ENCODE measurements around the gene KIF3B. TPM values are rescaled to one million over a fixed set of nuclear protein-coding genes. Genes with fewer than 3 reads are reported as not detected.
"Not testable (repeated sequence)": the region's sequence is repeated elsewhere in the genome, so short reads cannot be mapped to it uniquely, and the experiment has no call there.

The KIF3B gene
- total RNA-seq: 31.6 and 34.3 TPM in 2 replicates

DNA sequence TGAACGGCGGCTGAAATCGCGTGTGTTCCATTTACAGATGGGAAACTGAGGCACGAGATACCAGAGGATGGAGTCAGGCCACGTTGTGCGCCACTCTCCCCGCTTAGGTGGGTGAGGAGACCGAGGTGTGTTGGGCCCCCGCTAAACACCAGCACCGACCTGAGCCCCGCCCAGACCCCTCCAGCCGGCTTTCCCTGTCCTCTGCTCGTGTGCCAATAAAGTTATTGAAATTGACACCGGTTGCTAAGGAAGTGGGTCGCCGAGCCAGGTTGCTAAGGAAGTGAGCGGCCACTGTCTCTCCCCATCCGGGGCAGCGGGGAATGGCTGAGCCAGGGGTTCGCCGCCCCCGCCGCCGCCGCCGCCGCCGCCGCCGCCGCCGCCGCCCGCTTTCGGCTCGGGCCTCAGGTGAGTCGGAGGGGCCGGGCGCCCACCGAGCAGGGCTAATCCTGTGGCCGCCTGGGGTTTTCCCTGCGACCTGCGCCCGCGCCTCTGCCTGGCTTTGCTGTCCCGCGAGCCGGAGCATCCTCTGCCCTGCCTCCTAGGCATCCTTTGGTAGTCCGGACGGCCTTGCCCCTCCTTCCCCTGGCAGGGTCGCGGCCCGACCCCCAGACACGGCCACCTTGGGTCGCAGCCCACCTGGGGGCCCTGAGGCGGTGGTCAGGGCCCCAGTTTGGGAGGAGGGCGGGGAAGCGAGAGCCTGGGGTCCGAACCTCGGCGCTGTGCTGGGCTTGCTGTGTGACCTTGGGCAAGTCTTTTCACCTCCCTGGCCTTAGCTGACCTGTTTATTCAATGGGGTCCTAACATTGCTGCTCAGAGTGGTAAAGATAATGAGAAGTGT lies at the start of gene KIF3B:
KIF3B (plus strand) TSS at position 291 of the 838 bp plus-strand sequence. CDS start 32,127 bp downstream, outside the sequence.
- DNase-seq (ENCODE audit: low read depth, low spot score): peak; percentile 58

GRCh38 chr20:32227744-32228688 lies 49.4 kb upstream of the KIF3B start:
- DNase-seq (ENCODE audit: low read depth, low spot score): no peak

- no peak for DNase-seq (ENCODE audit: low read depth, low spot score)
Measured at GRCh38 chr20:32229251-32229747, 48.2 kb upstream of the KIF3B start.

DNA sequence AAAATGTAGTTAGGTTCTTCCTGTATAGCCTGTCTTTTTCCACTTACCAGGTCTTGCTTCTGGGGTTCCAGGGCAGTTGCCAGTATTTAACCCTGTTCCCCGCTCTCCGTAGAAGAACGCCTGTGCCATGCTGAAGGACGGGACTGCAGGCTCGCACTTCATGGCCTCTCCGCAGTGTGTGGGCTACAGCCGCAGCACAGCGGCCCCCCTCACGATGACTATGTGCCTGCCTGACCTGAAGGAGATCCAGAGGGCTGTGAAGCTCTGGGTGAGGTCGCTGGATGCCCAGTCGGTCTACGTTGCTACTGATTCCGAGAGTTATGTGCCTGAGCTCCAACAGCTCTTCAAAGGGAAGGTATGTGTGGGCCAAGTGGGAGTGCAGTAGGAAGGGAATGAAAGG lies 46.7 kb upstream of the KIF3B start:
- no peak for DNase-seq (ENCODE audit: low read depth, low spot score)

DNA sequence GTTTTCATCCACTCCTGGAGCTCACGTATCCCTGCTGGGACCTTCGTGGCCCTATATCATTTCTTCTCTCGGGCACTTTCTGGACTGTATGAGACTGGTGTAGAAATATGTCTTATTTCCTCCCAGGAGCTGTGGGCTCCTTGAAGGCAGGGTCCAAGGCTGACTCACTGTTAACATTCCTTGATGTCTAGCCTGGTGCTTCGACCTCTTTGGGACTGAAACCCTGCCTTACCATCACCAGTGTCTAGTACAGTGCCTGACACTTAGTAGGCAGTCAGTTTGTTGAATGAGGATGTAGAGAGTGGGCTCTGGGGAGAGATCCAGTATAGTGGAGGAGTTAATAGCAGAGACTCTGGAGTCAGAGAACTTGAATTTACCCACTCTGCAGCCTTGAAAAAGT lies 46.2 kb upstream of the KIF3B start:
- no peak for DNase-seq (ENCODE audit: low read depth, low spot score)

- no peak for DNase-seq (ENCODE audit: low read depth, low spot score)
Measured at GRCh38 chr20:32231847-32232246, 45.6 kb upstream of the KIF3B start.

GRCh38 chr20:32232326-32232886 lies 45.0 kb upstream of the KIF3B start:
- DNase-seq (ENCODE audit: low read depth, low spot score): no peak

DNA sequence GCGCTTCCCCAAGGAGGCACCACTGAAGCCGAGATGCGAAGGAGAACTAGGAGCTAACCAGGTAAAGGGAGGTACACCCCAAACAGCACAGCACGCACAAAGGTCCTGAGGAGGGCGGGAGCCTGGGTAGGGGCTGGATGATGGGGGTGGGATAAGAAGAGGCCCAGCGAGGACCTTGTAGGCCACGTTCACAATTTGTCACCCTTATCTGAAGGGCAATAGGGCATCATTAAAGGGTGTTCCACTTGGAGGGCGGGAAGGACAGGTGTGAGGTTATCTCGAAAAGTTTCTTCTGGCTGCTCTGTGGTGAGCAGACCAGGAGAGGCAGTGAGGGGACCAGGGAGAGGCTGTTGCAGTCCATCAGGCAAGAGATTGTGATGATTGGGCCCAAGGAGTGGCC lies 44.2 kb upstream of the KIF3B start:
- DNase-seq (ENCODE audit: low read depth, low spot score): no peak

- no peak for DNase-seq (ENCODE audit: low read depth, low spot score)
Measured at GRCh38 chr20:32234135-32234808, 43.2 kb upstream of the KIF3B start.

GRCh38 chr20:32235331-32236047 lies 42.0 kb upstream of the KIF3B start:
- DNase-seq (ENCODE audit: low read depth, low spot score): no peak

- no peak for DNase-seq (ENCODE audit: low read depth, low spot score)
Measured at GRCh38 chr20:32236048-32236533, 41.4 kb upstream of the KIF3B start.

- DNase-seq (ENCODE audit: low read depth, low spot score): no peak
Measured at GRCh38 chr20:32236819-32237218, 40.6 kb upstream of the KIF3B start.

- DNase-seq (ENCODE audit: low read depth, low spot score): no peak
Measured at GRCh38 chr20:32237419-32237818, 40.0 kb upstream of the KIF3B start.

GRCh38 chr20:32238483-32239425 lies 38.7 kb upstream of the KIF3B start:
- no peak for DNase-seq (ENCODE audit: low read depth, low spot score)

GRCh38 chr20:32240205-32240604 lies 37.2 kb upstream of the KIF3B start:
- DNase-seq (ENCODE audit: low read depth, low spot score): no peak

- DNase-seq (ENCODE audit: low read depth, low spot score): no peak
Measured at GRCh38 chr20:32241807-32242206, 35.6 kb upstream of the KIF3B start.

DNA sequence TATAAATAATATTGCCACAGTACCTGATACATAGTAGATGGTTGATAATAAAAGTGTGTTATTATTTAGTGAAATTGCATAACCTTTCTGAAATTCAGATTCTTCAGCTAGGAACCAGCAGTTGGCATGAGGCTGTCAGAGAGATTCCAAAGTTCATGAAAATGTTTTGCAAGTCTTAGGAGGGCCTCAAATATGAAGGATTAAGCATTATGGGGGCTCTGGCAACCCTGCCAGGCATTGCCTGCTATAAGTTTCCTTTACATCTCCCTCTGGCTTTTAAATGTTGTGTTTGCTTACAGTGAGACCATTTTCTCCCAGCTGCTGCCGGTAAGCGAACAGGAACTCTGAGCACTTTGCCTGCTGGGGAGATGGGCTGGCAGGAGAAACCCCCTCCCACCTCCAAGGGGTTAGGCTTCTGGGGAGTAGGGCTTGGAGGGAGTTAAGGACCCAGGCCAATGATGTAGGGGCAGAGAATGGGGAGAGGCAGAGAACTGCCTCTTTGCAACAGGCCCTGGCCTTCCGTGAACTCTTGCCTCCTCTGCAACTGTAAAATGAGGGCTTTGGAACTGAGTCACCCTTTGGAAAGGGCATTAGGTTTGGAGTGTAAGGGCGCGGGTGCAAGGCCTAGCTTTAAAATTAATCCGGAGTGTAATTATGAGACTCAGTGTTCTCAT lies 33.2 kb upstream of the KIF3B start:
- DNase-seq (ENCODE audit: low read depth, low spot score): no peak

DNA sequence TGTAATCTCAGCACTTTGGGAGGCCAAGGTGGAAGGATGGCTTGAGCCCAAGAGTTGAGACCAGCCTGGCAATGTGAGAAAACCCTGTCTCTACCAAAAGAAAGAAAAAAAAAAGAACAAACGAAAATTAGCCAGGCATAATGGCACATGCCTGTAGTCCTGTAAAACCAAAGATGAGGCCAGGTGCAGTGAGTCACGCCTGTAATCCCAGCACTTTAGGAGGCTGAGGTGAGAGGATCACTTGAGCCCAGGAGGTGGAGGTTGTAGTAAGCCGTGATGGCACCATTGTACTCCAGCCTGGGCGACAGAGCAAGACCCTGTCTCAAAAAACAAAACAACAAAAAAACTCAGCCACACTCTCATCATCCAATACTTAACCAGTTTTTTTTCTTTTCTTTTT lies 32.5 kb upstream of the KIF3B start:
- no peak for DNase-seq (ENCODE audit: low read depth, low spot score)

- not testable (repeated sequence) for DNase-seq (ENCODE audit: low read depth, low spot score)
Measured at GRCh38 chr20:32246208-32246607, 31.2 kb upstream of the KIF3B start.

Measured in pulmonary artery endothelial cell (primary cell).